HG02798 (cell line): ENCODE measurements around the gene CCDC81.

Experiments used
- ATAC-seq: cut with Tn5 transposase; IDR thresholded peaks from one replicate; pipeline ENCODE4 v1.9.1; 2021; ENCODE audit warnings: mild to moderate bottlenecking; ENCODE audit not compliant: unreplicated experiment, poor library complexity

Gene CCDC81

GRCh38 chr11:86460461-86461385, 86.0 kb downstream of the CCDC81 start:
- ATAC-seq: no peak

- no peak for ATAC-seq
These were observed 87.2 kb downstream of the CCDC81 start for GRCh38 chr11:86461892-86462291.

GRCh38 chr11:86463120-86463519, 88.4 kb downstream of the CCDC81 start:
- no peak for ATAC-seq

GRCh38 chr11:86463955-86464354, 89.3 kb downstream of the CCDC81 start:
- ATAC-seq: no peak

GRCh38 chr11:86464509-86465221, 90.0 kb downstream of the CCDC81 start:
- no peak for ATAC-seq

- ATAC-seq: no peak
These were observed 93.5 kb downstream of the CCDC81 start for GRCh38 chr11:86468169-86468568.

GRCh38 chr11:86469491-86470388, 95.1 kb downstream of the CCDC81 start:
- no peak for ATAC-seq
